HepG2 (cell line): ENCODE measurements around the gene NISCH. TPM values are rescaled to one million over a fixed set of nuclear protein-coding genes. Genes with fewer than 3 reads are reported as not detected.

Experiments used
- CTCF ChIP-seq: sonication (generic); formaldehyde crosslinking; IDR thresholded peaks from 2 replicates; pipeline ENCODE4 v1.5.0; 2020; ENCODE audit warnings: mild to moderate bottlenecking, missing genetic modification reagents, moderate library complexity
- DZIP1 ChIP-seq: sonication (generic); formaldehyde crosslinking; IDR thresholded peaks from 2 replicates; pipeline ENCODE4 v1.5.0; 2020; ENCODE audit warnings: mild to moderate bottlenecking, missing genetic modification reagents
- FUBP1 ChIP-seq: sonication (generic); formaldehyde crosslinking; IDR thresholded peaks from 2 replicates; pipeline ENCODE4 v1.5.1; 2020; ENCODE audit warnings: missing genetic modification reagents, mild to moderate bottlenecking, borderline replicate concordance
- GATAD2A ChIP-seq: IDR thresholded peaks from 2 replicates; pipeline ENCODE4 v1.6.1; 2016
- KAT2B ChIP-seq: fragments of 150-350 bp; IDR thresholded peaks from 2 replicates; pipeline ENCODE4 v1.6.1; 2014; ENCODE audit warnings: low read depth, low read length, borderline replicate concordance
- MAX ChIP-seq: IDR thresholded peaks from 2 replicates; pipeline ENCODE4 v1.6.1; 2012; ENCODE audit warnings: inconsistent platforms
- NR2F2 ChIP-seq: IDR thresholded peaks from 2 replicates; pipeline ENCODE4 v1.6.1; 2012; ENCODE audit warnings: low read depth, inconsistent platforms, borderline replicate concordance
- NR2F6 ChIP-seq, 2 experiments: IDR thresholded peaks; 2 replicates each; pipeline ENCODE4 v1.6.1; 2016; ENCODE audit warnings: antibody characterized with exemption in 1 of 2, mild to moderate bottlenecking in 1 of 2
- PRMT3 ChIP-seq: sonication (generic); formaldehyde crosslinking; IDR thresholded peaks from 2 replicates; pipeline ENCODE4 v1.8.1; 2022; ENCODE audit warnings: low read depth, mild to moderate bottlenecking, moderate library complexity, missing genetic modification reagents, borderline replicate concordance
- RXRA ChIP-seq: sonication (generic); formaldehyde crosslinking; IDR thresholded peaks from 2 replicates; pipeline ENCODE4 v1.5.1; 2020; ENCODE audit warnings: missing genetic modification reagents
- SALL1 ChIP-seq: sonication (generic); formaldehyde crosslinking; IDR thresholded peaks from 2 replicates; pipeline ENCODE4 v1.8.0; 2022; ENCODE audit warnings: mild to moderate bottlenecking, missing genetic modification reagents
- SMAD1 ChIP-seq: sonication (generic); formaldehyde crosslinking; IDR thresholded peaks from 2 replicates; pipeline ENCODE4 v1.4.0; 2020; ENCODE audit warnings: missing genetic modification reagents, low read depth, mild to moderate bottlenecking, borderline replicate concordance
- SMC3 ChIP-seq: IDR thresholded peaks from 2 replicates; pipeline ENCODE4 v1.6.1; 2011; ENCODE audit warnings: low read length, improper control_type of control experiment
- SOX5 ChIP-seq: IDR thresholded peaks from 2 replicates; pipeline ENCODE4 v1.6.1; 2016; ENCODE audit warnings: borderline replicate concordance
- TOE1 ChIP-seq: sonication (generic); formaldehyde crosslinking; IDR thresholded peaks from 2 replicates; pipeline ENCODE4 v1.4.0; 2020; ENCODE audit warnings: mild to moderate bottlenecking, missing genetic modification reagents
- U2AF1 ChIP-seq: fragments of 200-400 bp; formaldehyde crosslinking; optimal IDR thresholded peaks from 2 replicates; pipeline ENCODE3; 2017; ENCODE audit warnings: mild to moderate bottlenecking, low read depth, low read length
- ZBTB8A ChIP-seq: sonication (generic); formaldehyde crosslinking; IDR thresholded peaks from 2 replicates; pipeline ENCODE4 v1.4.0; 2020; ENCODE audit warnings: mild to moderate bottlenecking, low read depth, missing genetic modification reagents, borderline replicate concordance
- ZFP41 ChIP-seq: sonication (generic); formaldehyde crosslinking; IDR thresholded peaks from 2 replicates; pipeline ENCODE4 v1.4.0; 2020; ENCODE audit warnings: mild to moderate bottlenecking, missing genetic modification reagents, borderline replicate concordance
- ZNF552 ChIP-seq: sonication (generic); formaldehyde crosslinking; IDR thresholded peaks from 2 replicates; pipeline ENCODE4 v1.9.0; 2022; ENCODE audit warnings: missing genetic modification reagents, mild to moderate bottlenecking, borderline replicate concordance
- ZNF629 ChIP-seq: sonication (generic); formaldehyde crosslinking; conservative IDR thresholded peaks from 2 replicates; pipeline ENCODE4 v1.5.0; 2020; ENCODE audit warnings: missing genetic modification reagents
- ZNF740 ChIP-seq: sonication (generic); formaldehyde crosslinking; IDR thresholded peaks from 2 replicates; pipeline ENCODE4 v1.4.0; 2020; ENCODE audit warnings: missing genetic modification reagents
- ZNF75D ChIP-seq: sonication (generic); formaldehyde crosslinking; IDR thresholded peaks from 2 replicates; pipeline ENCODE4 v1.8.1; 2023; ENCODE audit warnings: missing genetic modification reagents, mild to moderate bottlenecking, borderline replicate concordance
- ZNF782 ChIP-seq: sonication (generic); formaldehyde crosslinking; IDR thresholded peaks from 2 replicates; pipeline ENCODE4 v1.4.0; 2020; ENCODE audit warnings: missing genetic modification reagents, mild to moderate bottlenecking, borderline replicate concordance
- polyA plus RNA-seq, 8 experiments: library from polyadenylated mRNA; depleted of rRNA in 3 of 8; stranded (reverse) in 7 of 8; unstranded in 1 of 8; fragments of >200 nt; fragmentation: Illumina TruSeq in 4 of 8; extraction: Trizol in 4 of 8; gene quantifications; 2 replicates each; pipeline versions ENCODE4 v1.2.1 to v1.2.3, GENCODE V29; 2011 to 2016; ENCODE audit warnings: low read depth in 4 of 8, missing spikeins in 1 of 8, mixed read lengths in 1 of 8; ENCODE audit not compliant: insufficient read depth in 1 of 8
- total RNA-seq, 5 experiments: library from RNA; depleted of rRNA; stranded (reverse); fragments of >200 nt; fragmentation: Illumina TruSeq; extraction: Trizol; gene quantifications; 2 replicates each; pipeline ENCODE4 v1.2.3, GENCODE V29; 2016; ENCODE audit warnings: low read depth in 1 of 5

The NISCH gene
- total and polyA plus RNA-seq, 2 of the 13 experiments (the other 11 are each of a cell fraction or from before 2014, with no cell fraction given) = 27.0 to 47.6 TPM

- no peak for TF ChIP-seq ZNF75D (CRISPR knock-in tag)
- TF ChIP-seq MAX = peak; percentile 77
- TF ChIP-seq SMC3 = no peak
- TF ChIP-seq ZFP41 (CRISPR knock-in tag) = no peak
- 0 out of 2 replicates have a peak, but pooled peaks have one; percentile 26 for TF ChIP-seq SOX5
- no peak for TF ChIP-seq ZBTB8A (CRISPR knock-in tag)
- no peak for TF ChIP-seq FUBP1 (CRISPR knock-in tag)
- TF ChIP-seq NR2F2 = peak; percentile 95
- TF ChIP-seq PRMT3 (CRISPR knock-in tag) = no peak
- no peak for TF ChIP-seq GATAD2A
- TF ChIP-seq DZIP1 (CRISPR knock-in tag) = no peak
- TF ChIP-seq SALL1 (CRISPR knock-in tag) = peak; percentile 40; the same call in 1 of the 2 replicates
- no peak for TF ChIP-seq ZNF782
- TF ChIP-seq KAT2B = no peak
- no peak; the same call in 1 of the 2 replicates for TF ChIP-seq CTCF
- 0 out of 2 replicates have a peak, but pooled peaks have one; percentile 20 for TF ChIP-seq ZNF740 (CRISPR knock-in tag)
- TF ChIP-seq RXRA (CRISPR knock-in tag) = peak; percentile 34; the same call in 1 of the 2 replicates
- TF ChIP-seq U2AF1 = no peak
- TF ChIP-seq SMAD1 (CRISPR knock-in tag) = no peak
- TF ChIP-seq ZNF552 = no peak
- peak; percentile 97 for TF ChIP-seq ZNF629
- TF ChIP-seq NR2F6 (IDR thresholded peaks at IDR 0.05) = peak; percentile 97
- TF ChIP-seq NR2F6 (CRISPR knock-in tag; IDR thresholded peaks at IDR 0.05) = peak; percentile 98
- TF ChIP-seq TOE1 (CRISPR knock-in tag) = no peak
These were observed 3.9 kb upstream of the NISCH start (continued) for GRCh38 chr3:52451237-52452083.
